Activated CD8-positive, alpha-beta memory T cell treated with anti-CD3 and anti-CD28 coated beads, Interleukin-2, amount 10 ng/mL, durations not matched to agents 7 days and 5 days (primary cell): Measurements from ENCODE around the gene WDR45B. TPM values are rescaled to one million over a fixed set of nuclear protein-coding genes. Genes with fewer than 3 reads are reported as not detected.
A peak's percentile ranks its signal among the peaks of the same experiment; 100 is the strongest.

Source experiments
- ATAC-seq: fragments of 150-1000 bp; cut with Tn5 transposase; one replicate; pipeline ENCODE4 v1.10.0; 2021; ENCODE audit warnings: moderate library complexity
- CTCF ChIA-PET: fragments of 350-600 bp; sonication (Branson Sonifier 250); formaldehyde crosslinking; loops from one replicate; lab custom pipeline; 2021; ENCODE audit warnings: antibody characterized with exemption; lab: Charles Lee
- DNase-seq: peaks from one replicate; pipeline ENCODE4 v3.0.0-alpha.2; 2020
- H3K27ac Mint-ChIP-seq: one replicate; pipeline ENCODE4 v1.8.0; 2021; ENCODE audit warnings: mild to moderate bottlenecking, mixed read lengths
- H3K27me3 Mint-ChIP-seq: one replicate; pipeline ENCODE4 v1.8.0; 2021; ENCODE audit warnings: mixed read lengths
- H3K36me3 Mint-ChIP-seq: one replicate; pipeline ENCODE4 v1.8.0; 2021; ENCODE audit warnings: mild to moderate bottlenecking, mixed read lengths
- H3K4me1 Mint-ChIP-seq: one replicate; pipeline ENCODE4 v1.8.0; 2021; ENCODE audit warnings: mixed read lengths
- H3K4me3 Mint-ChIP-seq: one replicate; pipeline ENCODE4 v1.8.0; 2021; ENCODE audit warnings: mild to moderate bottlenecking, moderate library complexity, mixed read lengths
- H3K9me3 Mint-ChIP-seq: one replicate; pipeline ENCODE4 v1.8.0; 2022; ENCODE audit warnings: low read depth, mixed read lengths
- total RNA-seq, 2 experiments: library from RNA; stranded (reverse); gene quantifications; one replicate each; pipeline ENCODE4 v1.2.3, GENCODE V29; 2021

WDR45B gene
- total RNA-seq, 2 experiments from 2014 or later, result 37.0 to 41.4 TPM

GRCh38 chr17:82645516-82645915 is 2.7 kb downstream of the WDR45B start:
- DNase-seq (no peak), ATAC-seq (no peak)
- no peaks in the 10 kb centered on the region for H3K9me3 Mint-ChIP-seq
- no peak overlapping the region for H3K27ac Mint-ChIP-seq
- CTCF ChIA-PET, result interaction anchor here (1.4 kb wide), 1 partner anchor 23 kb away, joined by 3 read pairs; no protein-coding TSS in a partner anchor
- peaks cover 16% of the 10 kb centered on the region for H3K4me1 Mint-ChIP-seq
- peak overlapping the region; percentile 23 for H3K4me3 Mint-ChIP-seq
- H3K36me3 Mint-ChIP-seq, result peaks cover 27% of the 10 kb centered on the region
- peaks cover 2% of the 10 kb centered on the region for H3K27me3 Mint-ChIP-seq

DNA sequence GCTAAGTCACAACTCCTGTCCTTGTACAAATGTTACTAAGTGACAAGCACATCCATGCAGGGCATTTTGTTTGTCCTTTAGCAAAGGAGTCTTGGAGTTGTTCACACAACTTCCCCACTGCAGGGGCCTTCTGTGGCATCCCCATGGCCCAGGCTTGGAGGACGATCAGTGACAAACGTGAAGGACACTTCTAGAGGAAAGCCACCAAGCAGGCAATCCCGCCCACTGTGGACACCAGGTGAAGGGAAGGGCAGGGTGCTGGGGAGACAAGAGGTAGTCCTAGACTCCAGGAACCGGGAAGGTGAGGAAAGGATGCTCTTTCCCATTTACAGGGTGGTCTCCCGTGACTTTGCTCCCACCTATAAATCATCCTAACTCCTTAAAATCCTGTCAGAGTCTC is 4.1 kb downstream of the WDR45B start:
- Mint-ChIP-seq H3K36me3 (peaks cover 36% of the 10 kb centered on the region), H3K9me3 (no peaks in the 10 kb centered on the region), H3K4me1 (peaks cover 18% of the 10 kb centered on the region), H3K27ac (no peak overlapping the region), H3K27me3 (no peaks in the 10 kb centered on the region), H3K4me3 (no peak overlapping the region)
- ATAC-seq (no peak), DNase-seq (no peak)
- CTCF ChIA-PET, result no interaction called here

DNA sequence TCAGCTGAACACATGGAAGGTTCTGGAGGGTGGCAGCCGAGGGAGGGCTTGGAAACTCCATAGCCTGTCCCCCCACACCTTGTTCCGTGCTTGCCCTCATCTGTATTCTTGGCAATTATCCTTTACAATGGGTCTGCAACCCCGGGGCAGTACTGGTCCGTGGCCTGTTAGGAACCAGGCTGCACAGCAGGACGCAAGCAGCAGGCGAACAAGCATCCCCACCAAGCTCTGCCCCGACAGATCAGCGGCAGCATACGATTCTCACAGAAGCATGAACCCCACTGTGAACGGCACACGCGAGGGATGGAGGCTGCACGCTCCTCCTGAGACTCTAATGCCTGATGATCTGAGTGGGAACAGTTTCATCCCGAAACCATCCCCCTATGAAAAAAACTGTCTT is 6.2 kb downstream of the WDR45B start:
- Mint-ChIP-seq H3K27ac (no peak overlapping the region), H3K4me1 (peaks cover 26% of the 10 kb centered on the region), H3K36me3 (peaks cover 46% of the 10 kb centered on the region), H3K4me3 (no peak overlapping the region), H3K9me3 (no peaks in the 10 kb centered on the region), H3K27me3 (no peaks in the 10 kb centered on the region)
- ATAC-seq (no peak), DNase-seq (no peak)
- CTCF ChIA-PET, result interaction anchor here (1.2 kb wide), 1 partner anchor 20 kb away, joined by 3 read pairs; no protein-coding TSS in a partner anchor

- Mint-ChIP-seq H3K27ac (no peak overlapping the region), H3K4me3 (no peak overlapping the region), H3K36me3 (peaks cover 43% of the 10 kb centered on the region), H3K4me1 (peaks cover 13% of the 10 kb centered on the region), H3K9me3 (no peaks in the 10 kb centered on the region), H3K27me3 (no peaks in the 10 kb centered on the region)
- CTCF ChIA-PET, result no interaction called here
- no peak for DNase-seq
- ATAC-seq, result no peak
Observed at GRCh38 chr17:82640036-82640435, 8.2 kb downstream of the WDR45B start.

DNA sequence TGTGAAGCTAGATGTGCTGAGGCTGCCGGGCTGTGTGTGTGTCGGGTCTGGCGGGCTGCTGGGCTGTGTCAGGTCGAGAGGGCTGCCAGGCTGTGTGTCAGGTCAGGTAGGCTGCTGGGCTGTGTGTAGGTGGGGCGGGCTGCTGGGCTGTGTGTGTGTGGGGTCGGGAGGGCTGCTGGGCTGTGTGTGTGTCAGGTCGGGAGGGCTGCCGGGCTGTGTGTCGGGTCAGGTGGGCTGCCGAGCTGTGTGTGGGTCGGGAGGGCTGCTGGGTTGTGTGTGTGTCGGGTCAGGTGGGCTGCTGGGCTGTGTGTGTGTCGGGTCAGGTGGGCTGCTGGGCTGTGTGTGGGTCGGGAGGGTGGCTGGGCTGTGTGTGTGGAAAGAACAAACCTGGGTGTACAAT is 8.6 kb downstream of the WDR45B start:
- no peak overlapping the region for H3K27ac Mint-ChIP-seq
- no peak for ATAC-seq

GRCh38 chr17:82638183-82638773 is 10.0 kb downstream of the WDR45B start:
- peaks cover 22% of the 10 kb centered on the region for H3K4me1 Mint-ChIP-seq
- no peaks in the 10 kb centered on the region for H3K27me3 Mint-ChIP-seq
- no peak overlapping the region for H3K27ac Mint-ChIP-seq
- DNase-seq, result no peak
- no peak overlapping the region for H3K4me3 Mint-ChIP-seq
- H3K36me3 Mint-ChIP-seq, result peaks cover 47% of the 10 kb centered on the region
- ATAC-seq, result no peak
- H3K9me3 Mint-ChIP-seq, result no peaks in the 10 kb centered on the region
- CTCF ChIA-PET, result interaction anchor here (0.9 kb wide), 1 partner anchor 9 kb away, joined by 3 read pairs; no protein-coding TSS in a partner anchor

More for the DNA sequence above, 8.6 kb downstream of the WDR45B start:
- Mint-ChIP-seq H3K27me3 (no peaks in the 10 kb centered on the region), H3K9me3 (no peaks in the 10 kb centered on the region), H3K36me3 (peaks cover 43% of the 10 kb centered on the region), H3K4me3 (no peak overlapping the region), H3K4me1 (peaks cover 16% of the 10 kb centered on the region)
- DNase-seq, result no peak
- CTCF ChIA-PET, result no interaction called here

- DNase-seq (no peak), ATAC-seq (no peak)
- Mint-ChIP-seq H3K27ac (no peak overlapping the region), H3K9me3 (no peaks in the 10 kb centered on the region), H3K27me3 (no peaks in the 10 kb centered on the region), H3K4me1 (peaks cover 25% of the 10 kb centered on the region), H3K4me3 (no peak overlapping the region), H3K36me3 (peaks cover 38% of the 10 kb centered on the region)
- CTCF ChIA-PET, result interaction anchor here (0.9 kb wide), 1 partner anchor 10 kb away, joined by 3 read pairs; no protein-coding TSS in a partner anchor
Observed at GRCh38 chr17:82636626-82637598, 11.3 kb downstream of the WDR45B start.

DNA sequence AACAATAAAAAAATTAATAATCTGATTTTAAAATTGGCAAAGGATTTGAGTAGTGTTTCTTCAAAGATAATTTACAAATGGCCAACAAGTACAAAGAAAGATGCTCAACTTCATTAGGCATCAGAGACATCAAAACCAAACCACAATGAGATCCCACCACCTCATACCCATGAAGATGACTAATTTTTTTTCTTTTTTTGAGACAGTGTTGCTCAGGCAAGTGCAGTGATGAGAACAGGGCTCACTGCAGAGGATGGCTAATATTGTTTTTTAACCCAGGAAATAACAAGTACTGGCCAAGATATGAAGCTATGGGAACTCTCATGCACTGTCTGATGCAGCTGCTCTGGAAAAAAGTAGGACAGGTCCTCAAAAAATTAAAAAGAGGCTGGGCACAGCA is 14.9 kb downstream of the WDR45B start:
- Mint-ChIP-seq H3K27me3 (no peaks in the 10 kb centered on the region), H3K9me3 (no peaks in the 10 kb centered on the region), H3K27ac (peak overlapping the region; percentile 32), H3K4me1 (peaks cover 21% of the 10 kb centered on the region), H3K36me3 (peaks cover 26% of the 10 kb centered on the region), H3K4me3 (no peak overlapping the region)
- ATAC-seq (peak; percentile 36), DNase-seq (no peak)
- CTCF ChIA-PET, result no interaction called here

DNA sequence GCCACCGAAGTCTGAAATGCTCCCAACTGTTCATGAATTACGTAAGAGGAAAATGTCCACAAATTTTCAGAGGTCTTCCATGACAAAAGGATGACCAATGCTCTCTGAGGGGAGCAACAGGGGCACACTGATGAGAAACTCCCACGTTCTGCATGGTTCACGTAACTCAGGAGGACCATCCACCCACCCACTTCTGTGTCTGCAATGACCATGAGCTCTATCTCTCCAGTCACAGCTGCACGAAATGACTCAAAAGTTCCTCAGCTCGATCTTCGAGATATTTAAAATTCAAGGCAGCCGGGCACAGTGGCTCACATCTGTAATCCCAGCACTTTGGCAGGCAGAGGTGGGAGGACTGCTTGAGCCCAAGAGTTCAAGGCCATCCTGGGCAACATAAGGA is 15.8 kb downstream of the WDR45B start:
- Mint-ChIP-seq H3K36me3 (peaks cover 22% of the 10 kb centered on the region), H3K4me3 (no peak overlapping the region), H3K27me3 (no peaks in the 10 kb centered on the region), H3K4me1 (peaks cover 19% of the 10 kb centered on the region), H3K27ac (no peak overlapping the region), H3K9me3 (no peaks in the 10 kb centered on the region)
- DNase-seq (no peak), ATAC-seq (no peak)
- CTCF ChIA-PET, result interaction anchor here (1.4 kb wide), 1 partner anchor 9 kb away, joined by 4 read pairs; no protein-coding TSS in a partner anchor

DNA sequence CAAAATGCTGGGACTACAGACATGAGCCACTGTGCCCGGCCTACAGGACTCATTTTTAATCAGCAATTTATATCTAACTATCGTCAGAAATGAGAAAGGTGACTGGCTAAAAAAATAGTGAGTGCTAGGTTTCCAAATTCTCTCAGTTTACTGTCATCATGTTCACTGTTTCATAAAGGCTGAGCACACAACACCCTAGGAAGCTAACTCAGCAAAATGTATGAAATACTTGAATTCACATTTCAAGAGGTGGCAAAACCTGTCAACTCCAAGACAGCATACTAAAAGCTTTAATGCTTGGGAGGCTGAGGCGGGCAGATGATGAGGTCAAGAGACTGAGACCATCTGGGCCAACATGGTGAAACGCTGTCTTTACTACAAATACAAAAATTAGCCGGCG is 16.7 kb downstream of the WDR45B start:
- DNase-seq (no peak), ATAC-seq (no peak)
- CTCF ChIA-PET, result interaction anchor here (1.4 kb wide), 1 partner anchor 9 kb away, joined by 4 read pairs; no protein-coding TSS in a partner anchor
- peaks cover 15% of the 10 kb centered on the region for H3K4me1 Mint-ChIP-seq
- H3K9me3 Mint-ChIP-seq, result no peaks in the 10 kb centered on the region
- H3K27me3 Mint-ChIP-seq, result no peaks in the 10 kb centered on the region
- no peak overlapping the region for H3K27ac Mint-ChIP-seq
- peaks cover 18% of the 10 kb centered on the region for H3K36me3 Mint-ChIP-seq
- no peak overlapping the region for H3K4me3 Mint-ChIP-seq

GRCh38 chr17:82630212-82630611 is 18.0 kb downstream of the WDR45B start:
- DNase-seq, result no peak
- Mint-ChIP-seq H3K27ac (no peak overlapping the region), H3K27me3 (no peaks in the 10 kb centered on the region), H3K9me3 (no peaks in the 10 kb centered on the region), H3K4me1 (peaks cover 13% of the 10 kb centered on the region), H3K36me3 (peaks cover 19% of the 10 kb centered on the region), H3K4me3 (no peak overlapping the region)
- CTCF ChIA-PET, result no interaction called here
- ATAC-seq, result no peak

GRCh38 chr17:82629748-82630147 is 18.5 kb downstream of the WDR45B start:
- peaks cover 10% of the 10 kb centered on the region for H3K4me1 Mint-ChIP-seq
- no peak overlapping the region for H3K27ac Mint-ChIP-seq
- H3K4me3 Mint-ChIP-seq, result no peak overlapping the region
- CTCF ChIA-PET, result no interaction called here
- no peaks in the 10 kb centered on the region for H3K9me3 Mint-ChIP-seq
- DNase-seq (no peak), ATAC-seq (no peak)
- H3K36me3 Mint-ChIP-seq, result peaks cover 22% of the 10 kb centered on the region
- H3K27me3 Mint-ChIP-seq, result no peaks in the 10 kb centered on the region

DNA sequence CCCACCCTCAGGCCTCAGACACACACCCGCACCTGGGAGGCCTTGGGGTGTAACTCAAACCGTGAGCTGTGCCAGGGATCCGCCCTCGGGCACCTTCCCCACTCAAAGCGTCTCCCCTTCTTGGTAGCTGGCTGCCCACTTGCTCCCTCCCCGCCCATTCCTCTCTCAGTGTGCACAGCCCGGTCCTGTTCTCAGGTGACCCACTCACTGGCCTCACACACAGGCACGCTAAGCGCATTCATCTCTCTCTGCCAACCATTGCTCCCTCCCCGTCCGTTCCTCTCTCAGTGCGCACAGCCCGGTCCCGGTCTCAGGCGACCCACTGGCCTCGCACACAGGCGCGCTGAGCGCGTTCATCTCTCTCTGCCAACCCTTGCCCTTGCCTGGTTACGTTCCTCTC is 20.8 kb downstream of the WDR45B start:
- DNase-seq, result no peak
- ATAC-seq, result no peak
- Mint-ChIP-seq H3K9me3 (no peaks in the 10 kb centered on the region), H3K27ac (no peak overlapping the region), H3K27me3 (no peaks in the 10 kb centered on the region), H3K4me3 (no peak overlapping the region), H3K4me1 (no peaks in the 10 kb centered on the region), H3K36me3 (peaks cover 20% of the 10 kb centered on the region)
- CTCF ChIA-PET, result no interaction called here
